ENCODE results near the gene MS4A15. TPM values are rescaled to one million over a fixed set of nuclear protein-coding genes. Genes with fewer than 3 reads are reported as not detected.
"Not testable (repeated sequence)": the region's sequence is repeated elsewhere in the genome, so short reads cannot be mapped to it uniquely, and the experiment has no call there.

The MS4A15 gene
- total RNA-seq, 1 experiment from 2014 or later, result not detected

GRCh38 chr11:60753309-60753708 is 3.4 kb upstream of the MS4A15 start:
- no peak for DNase-seq (ENCODE audit: low read depth)

- DNase-seq (ENCODE audit: low read depth), result no peak
Measured at GRCh38 chr11:60754887-60755286, 1.8 kb upstream of the MS4A15 start.

- DNase-seq (ENCODE audit: low read depth), result no peak
Measured at GRCh38 chr11:60757231-60757800, 649 bp downstream of the MS4A15 start.

GRCh38 chr11:60758671-60759070 is 2.0 kb downstream of the MS4A15 start:
- not testable (repeated sequence) for DNase-seq (ENCODE audit: low read depth)

- not testable (repeated sequence) for DNase-seq (ENCODE audit: low read depth)
Measured at GRCh38 chr11:60759438-60760225, 3.0 kb downstream of the MS4A15 start.

GRCh38 chr11:60761436-60762190 is 4.9 kb downstream of the MS4A15 start:
- no peak for DNase-seq (ENCODE audit: low read depth)

GRCh38 chr11:60762851-60763691 is 6.4 kb downstream of the MS4A15 start:
- peak; percentile 13 for DNase-seq (ENCODE audit: low read depth)

- peak; percentile 22 for DNase-seq (ENCODE audit: low read depth)
Measured at GRCh38 chr11:60763692-60764369, 7.2 kb downstream of the MS4A15 start.

GRCh38 chr11:60764879-60765278 is 8.2 kb downstream of the MS4A15 start:
- DNase-seq (ENCODE audit: low read depth), result no peak

- DNase-seq (ENCODE audit: low read depth), result no peak
Measured at GRCh38 chr11:60765355-60765754, 8.7 kb downstream of the MS4A15 start.

GRCh38 chr11:60766547-60766946 is 9.9 kb downstream of the MS4A15 start:
- DNase-seq (ENCODE audit: low read depth), result peak; percentile 31

GRCh38 chr11:60767388-60767811 is 10.7 kb downstream of the MS4A15 start:
- DNase-seq (ENCODE audit: low read depth), result no peak

GRCh38 chr11:60768202-60768601 is 11.5 kb downstream of the MS4A15 start:
- no peak for DNase-seq (ENCODE audit: low read depth)

- DNase-seq (ENCODE audit: low read depth), result no peak
Measured at GRCh38 chr11:60769273-60769672, 12.6 kb downstream of the MS4A15 start.

GRCh38 chr11:60769811-60770210 is 13.1 kb downstream of the MS4A15 start:
- no peak for DNase-seq (ENCODE audit: low read depth)

- DNase-seq (ENCODE audit: low read depth), result no peak
Measured at GRCh38 chr11:60771146-60771545, 14.5 kb downstream of the MS4A15 start.

GRCh38 chr11:60771879-60772525 is 15.3 kb downstream of the MS4A15 start:
- DNase-seq (ENCODE audit: low read depth), result peak; percentile 56

- no peak for DNase-seq (ENCODE audit: low read depth)
Measured at GRCh38 chr11:60772666-60773065, 16.0 kb downstream of the MS4A15 start.

GRCh38 chr11:60774726-60775125 is 18.1 kb downstream of the MS4A15 start:
- no peak for DNase-seq (ENCODE audit: low read depth)

GRCh38 chr11:60775420-60775961 is 18.8 kb downstream of the MS4A15 start:
- peak; percentile 81 for DNase-seq (ENCODE audit: low read depth)

Data from M059J (cell line).